ENCODE data around the gene PTPRD. TPM values are rescaled to one million over a fixed set of nuclear protein-coding genes. Genes with fewer than 3 reads are reported as not detected.

Gene PTPRD
- total RNA-seq, 1 donor from 2014 or later, result 136 TPM

- Mint-ChIP-seq H3K4me1 (no peaks in the 10 kb centered on the region), H3K9me3 (no peaks in the 10 kb centered on the region), H3K36me3 (no peaks in the 10 kb centered on the region), H3K27me3 (ENCODE audit: insufficient read depth, low read depth) (no peaks in the 10 kb centered on the region), H3K27ac (no peak overlapping the region), H3K4me3 (no peak overlapping the region)
- H2AFZ ChIP-seq (replicated peaks), result no peak overlapping the region
- no peaks in the 10 kb centered on the region for H3K36me3 ChIP-seq
- H3K4me3 ChIP-seq, result no peak overlapping the region
- no peak overlapping the region for H3K9ac ChIP-seq
- no peak overlapping the region for H3K27ac ChIP-seq
- DNase-seq (ENCODE audit: low spot score), result no peak
- no peaks in the 10 kb centered on the region for H3K9me3 ChIP-seq (ENCODE audit: low read depth)
- no peaks in the 10 kb centered on the region for H3F3A ChIP-seq (ENCODE audit: low read depth)
- H3K4me1 ChIP-seq, result peaks cover 13% of the 10 kb centered on the region
- no peaks in the 10 kb centered on the region for H3K79me2 ChIP-seq (ENCODE audit: low read depth)
- H4K20me1 ChIP-seq (ENCODE audit: low read depth), result no peaks in the 10 kb centered on the region
- no peak overlapping the region for H3K4me2 ChIP-seq
- TF ChIP-seq, protein P1, sequence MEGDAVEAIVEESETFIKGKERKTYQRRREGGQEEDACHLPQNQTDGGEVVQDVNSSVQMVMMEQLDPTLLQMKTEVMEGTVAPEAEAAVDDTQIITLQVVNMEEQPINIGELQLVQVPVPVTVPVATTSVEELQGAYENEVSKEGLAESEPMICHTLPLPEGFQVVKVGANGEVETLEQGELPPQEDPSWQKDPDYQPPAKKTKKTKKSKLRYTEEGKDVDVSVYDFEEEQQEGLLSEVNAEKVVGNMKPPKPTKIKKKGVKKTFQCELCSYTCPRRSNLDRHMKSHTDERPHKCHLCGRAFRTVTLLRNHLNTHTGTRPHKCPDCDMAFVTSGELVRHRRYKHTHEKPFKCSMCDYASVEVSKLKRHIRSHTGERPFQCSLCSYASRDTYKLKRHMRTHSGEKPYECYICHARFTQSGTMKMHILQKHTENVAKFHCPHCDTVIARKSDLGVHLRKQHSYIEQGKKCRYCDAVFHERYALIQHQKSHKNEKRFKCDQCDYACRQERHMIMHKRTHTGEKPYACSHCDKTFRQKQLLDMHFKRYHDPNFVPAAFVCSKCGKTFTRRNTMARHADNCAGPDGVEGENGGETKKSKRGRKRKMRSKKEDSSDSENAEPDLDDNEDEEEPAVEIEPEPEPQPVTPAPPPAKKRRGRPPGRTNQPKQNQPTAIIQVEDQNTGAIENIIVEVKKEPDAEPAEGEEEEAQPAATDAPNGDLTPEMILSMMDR (IDR thresholded peaks at IDR 0.05), result no peak
- TF ChIP-seq EZH2phosphoT487 (IDR thresholded peaks at IDR 0.05) (no peak), EZH2 (IDR thresholded peaks at IDR 0.05) (no peak)
- no peaks in the 10 kb centered on the region for H3K27me3 ChIP-seq
These were observed 558.3 kb downstream of the PTPRD start for GRCh38 chr9:10054456-10054855.

DNA sequence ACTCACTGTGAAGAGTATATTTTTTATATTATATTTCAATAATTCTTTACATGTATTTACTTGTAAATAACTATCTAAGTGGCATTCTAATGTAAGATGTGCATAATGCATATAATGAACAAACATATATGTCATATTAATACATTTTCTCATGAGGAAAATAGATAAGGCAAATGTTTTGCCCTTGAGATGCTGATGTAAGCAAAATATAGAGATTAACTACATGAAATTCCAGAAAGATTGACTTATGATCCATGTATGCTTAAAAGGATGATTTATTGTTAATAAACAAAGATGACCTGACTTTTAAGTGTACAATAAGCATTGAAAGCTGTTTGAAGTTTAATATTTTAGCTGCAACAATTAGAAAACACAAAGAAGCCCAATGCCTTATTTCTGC, 559.9 kb downstream of the PTPRD start:
- Histone ChIP-seq H3K4me3 (no peak overlapping the region), H3K27ac (no peak overlapping the region), H4K20me1 (ENCODE audit: low read depth) (no peaks in the 10 kb centered on the region), H3F3A (ENCODE audit: low read depth) (no peaks in the 10 kb centered on the region), H3K36me3 (no peaks in the 10 kb centered on the region), H2AFZ (replicated peaks) (no peak overlapping the region), H3K9me3 (ENCODE audit: low read depth) (no peaks in the 10 kb centered on the region), H3K9ac (no peak overlapping the region), H3K27me3 (no peaks in the 10 kb centered on the region), H3K4me1 (peaks cover 13% of the 10 kb centered on the region), H3K79me2 (ENCODE audit: low read depth) (no peaks in the 10 kb centered on the region), H3K4me2 (no peak overlapping the region)
- DNase-seq (ENCODE audit: low spot score), result no peak
- Mint-ChIP-seq H3K27me3 (ENCODE audit: insufficient read depth, low read depth) (no peaks in the 10 kb centered on the region), H3K27ac (no peak overlapping the region), H3K36me3 (no peaks in the 10 kb centered on the region), H3K4me3 (no peak overlapping the region), H3K4me1 (peaks cover 4% of the 10 kb centered on the region), H3K9me3 (no peaks in the 10 kb centered on the region)
- TF ChIP-seq EZH2 (IDR thresholded peaks at IDR 0.05) (no peak), EZH2phosphoT487 (IDR thresholded peaks at IDR 0.05) (no peak)
- TF ChIP-seq, protein P1 (IDR thresholded peaks at IDR 0.05), result no peak

DNA sequence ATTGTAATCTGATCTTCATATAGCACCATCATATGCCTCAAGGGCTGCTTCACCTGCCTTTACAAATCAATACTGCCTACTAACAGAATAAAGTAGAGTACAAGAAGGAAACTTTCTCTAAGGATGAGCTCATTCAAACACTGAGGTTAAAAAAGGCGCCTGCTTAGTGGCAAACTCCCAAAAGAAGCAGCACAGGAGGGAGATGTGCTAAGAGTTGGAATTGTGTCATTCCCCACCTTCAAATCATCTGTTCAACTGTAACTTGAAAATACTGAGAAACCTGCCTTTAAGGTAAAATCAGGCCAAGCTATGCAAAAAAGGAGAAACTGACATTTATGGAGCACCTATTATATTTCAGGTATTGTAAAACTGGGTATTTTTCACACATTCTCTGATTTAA, 560.6 kb downstream of the PTPRD start:
- H3K4me3 Mint-ChIP-seq, result no peak overlapping the region
- Histone ChIP-seq H3K27me3 (no peaks in the 10 kb centered on the region), H3F3A (ENCODE audit: low read depth) (no peaks in the 10 kb centered on the region), H3K4me3 (no peak overlapping the region), H2AFZ (replicated peaks) (no peak overlapping the region), H3K9me3 (ENCODE audit: low read depth) (no peaks in the 10 kb centered on the region), H3K27ac (no peak overlapping the region), H3K4me1 (peaks cover 13% of the 10 kb centered on the region), H3K9ac (no peak overlapping the region), H3K4me2 (no peak overlapping the region), H3K79me2 (ENCODE audit: low read depth) (no peaks in the 10 kb centered on the region), H4K20me1 (ENCODE audit: low read depth) (no peaks in the 10 kb centered on the region), H3K36me3 (no peaks in the 10 kb centered on the region)
- H3K27ac Mint-ChIP-seq, result no peak overlapping the region
- no peak for DNase-seq (ENCODE audit: low spot score)
- H3K4me1 Mint-ChIP-seq, result peaks cover 4% of the 10 kb centered on the region
- TF ChIP-seq EZH2 (IDR thresholded peaks at IDR 0.05), result no peak
- TF ChIP-seq EZH2phosphoT487 (IDR thresholded peaks at IDR 0.05), result no peak
- TF ChIP-seq, protein P1 (IDR thresholded peaks at IDR 0.05), result no peak
- no peaks in the 10 kb centered on the region for H3K27me3 Mint-ChIP-seq (ENCODE audit: insufficient read depth, low read depth)
- H3K36me3 Mint-ChIP-seq, result no peaks in the 10 kb centered on the region
- no peaks in the 10 kb centered on the region for H3K9me3 Mint-ChIP-seq

Data from neural progenitor cell (in vitro differentiated cells).